ENCODE data around the gene PGAP2.
"Not testable (repeated sequence)": the region's sequence is repeated elsewhere in the genome, so short reads cannot be mapped to it uniquely, and the experiment has no call there.

PGAP2 gene

DNA sequence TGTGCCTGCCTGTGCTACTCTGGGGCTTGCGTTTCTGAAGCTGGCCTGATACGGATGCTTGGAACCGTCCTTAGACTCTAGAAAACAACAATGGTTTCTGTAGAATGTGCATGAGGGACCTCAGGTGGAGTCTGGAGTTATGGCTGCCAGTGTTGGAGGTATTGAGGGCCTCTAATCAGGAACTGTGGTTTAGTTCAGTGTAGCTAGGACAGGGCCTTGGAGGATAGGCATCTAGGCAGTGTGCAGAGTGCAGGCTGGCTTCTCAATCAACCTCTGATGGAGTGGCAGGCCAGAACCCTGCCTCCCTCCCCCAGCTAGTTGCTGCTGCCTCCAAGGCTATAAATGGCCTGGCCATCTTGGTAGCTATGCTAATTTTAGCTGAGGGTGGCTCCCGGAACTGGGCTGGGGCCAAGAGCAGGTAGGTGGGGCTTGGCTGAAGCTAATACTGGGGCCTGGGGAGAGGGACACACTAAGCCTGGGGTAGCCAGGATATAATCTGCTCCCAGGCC, 51.1 kb downstream of the PGAP2 start:
- no peak for DNase-seq

DNA sequence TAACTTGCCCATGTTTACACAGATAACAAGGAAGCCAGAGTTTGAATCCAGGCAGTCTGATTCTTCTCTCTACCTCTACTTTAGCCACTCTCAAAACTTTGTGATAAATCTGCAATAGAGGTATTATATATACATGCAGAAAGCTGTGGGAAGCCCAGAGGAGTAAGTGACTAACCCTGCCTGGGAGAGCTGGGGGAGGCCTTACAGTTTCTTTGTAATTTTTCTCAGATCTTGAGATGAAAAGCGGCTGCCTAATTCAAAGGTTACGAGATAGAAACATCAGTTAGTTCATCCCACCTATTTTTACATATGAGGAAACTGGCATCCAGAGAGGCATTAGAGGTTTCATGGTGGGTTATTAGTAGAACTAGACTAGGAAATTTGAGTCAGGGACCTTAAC, 52.0 kb downstream of the PGAP2 start:
- no peak for DNase-seq

DNA sequence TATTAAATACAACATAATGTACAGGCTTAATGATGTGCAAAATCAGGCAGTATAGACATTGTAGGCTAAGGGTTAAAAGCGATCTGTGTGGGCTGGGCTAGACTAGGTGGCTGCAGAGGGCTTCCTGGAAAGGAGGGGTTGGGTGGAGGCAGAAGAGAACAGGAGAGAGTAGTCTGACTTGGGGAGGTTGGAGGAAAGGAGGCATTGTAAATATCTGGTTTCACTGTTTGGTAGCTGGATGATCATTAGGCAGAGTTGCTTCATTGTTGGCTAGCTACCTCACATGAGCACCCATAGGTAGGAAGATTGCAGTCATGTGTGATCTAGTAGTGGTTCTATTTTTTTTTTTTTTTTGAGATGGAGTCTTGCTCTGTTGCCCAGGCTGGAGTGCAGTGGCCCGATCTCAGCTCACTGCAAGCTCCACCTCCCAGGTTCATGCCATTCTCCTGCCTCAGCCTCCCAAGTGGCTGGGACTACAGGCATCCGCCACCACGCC, 52.6 kb downstream of the PGAP2 start:
- DNase-seq = not testable (repeated sequence)

DNA sequence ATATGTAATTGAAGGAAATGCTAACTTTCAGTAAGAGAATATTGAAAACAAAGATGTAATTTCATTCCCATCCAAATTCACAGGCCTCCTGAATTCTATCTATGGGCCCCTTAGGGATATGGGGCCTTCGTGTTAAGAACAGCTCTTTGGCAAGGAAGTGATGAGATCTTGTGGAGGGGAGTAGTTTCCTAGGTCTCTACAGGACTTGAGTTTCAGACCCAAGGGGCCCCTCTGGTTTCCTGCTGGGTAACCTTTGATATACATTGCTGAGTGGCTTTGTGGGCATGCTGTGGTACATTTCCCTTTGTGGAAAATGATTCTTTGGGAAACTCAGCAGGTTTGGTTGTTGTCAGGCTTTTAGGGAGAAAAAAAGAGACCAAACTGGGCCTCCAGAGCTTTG, 53.3 kb downstream of the PGAP2 start:
- DNase-seq = no peak

DNA sequence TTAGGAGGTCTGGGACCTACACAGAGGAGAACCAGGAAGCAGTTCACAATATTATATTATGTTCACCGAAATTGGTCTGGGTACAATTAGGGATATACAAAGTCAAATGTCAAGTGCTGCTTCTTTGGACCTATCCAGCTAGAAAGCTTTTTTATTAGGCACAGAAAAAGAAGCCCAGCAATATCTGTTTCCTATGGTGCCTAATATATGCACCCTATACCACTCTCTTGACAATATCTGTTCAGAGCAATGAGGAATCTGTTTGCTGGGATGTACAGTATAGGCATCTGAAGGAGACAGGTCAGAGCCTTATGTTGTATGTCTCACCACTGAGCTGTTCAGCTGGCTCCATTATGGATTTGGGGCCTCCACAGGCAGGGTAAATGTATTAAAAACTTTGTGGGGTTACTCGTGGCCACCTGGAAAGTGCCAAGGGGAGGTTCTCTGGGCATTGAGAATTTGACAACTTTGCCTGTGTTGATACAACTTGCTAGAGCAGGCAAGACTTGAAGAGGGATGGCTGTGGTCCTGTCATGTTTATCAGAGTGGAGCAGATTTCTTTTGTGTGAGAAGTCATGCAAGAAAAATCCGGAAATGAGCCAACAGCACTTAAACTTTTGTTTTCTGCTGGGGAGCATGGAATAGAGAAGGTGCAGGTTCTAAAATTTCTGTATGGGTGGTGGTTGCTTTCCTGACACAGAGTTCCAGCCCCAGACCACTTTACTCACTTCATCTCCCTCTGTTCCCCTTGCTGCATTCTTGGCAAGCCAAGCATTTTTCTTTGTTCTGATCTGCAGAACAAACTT, 57.2 kb downstream of the PGAP2 start:
- DNase-seq = no peak

DNA sequence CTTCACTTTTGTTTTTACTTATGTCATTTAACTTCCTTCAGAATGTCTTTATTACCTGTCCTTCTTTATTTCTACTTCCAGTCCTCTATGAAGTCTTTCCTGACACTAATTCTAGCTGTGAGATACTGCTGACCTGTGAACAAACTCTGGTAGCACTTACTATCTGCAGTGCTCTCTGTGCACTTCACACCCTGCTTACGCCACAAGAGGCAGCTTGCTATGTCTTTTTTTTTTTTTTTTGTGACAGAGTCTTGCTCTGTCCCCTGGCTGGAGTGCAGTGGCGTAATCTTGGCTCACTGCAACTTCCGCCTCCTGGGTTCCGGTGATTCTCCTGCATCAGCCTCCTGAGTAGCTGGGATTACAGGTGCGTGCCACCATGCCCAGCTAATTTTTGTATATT, 57.8 kb downstream of the PGAP2 start:
- no peak for DNase-seq

DNA sequence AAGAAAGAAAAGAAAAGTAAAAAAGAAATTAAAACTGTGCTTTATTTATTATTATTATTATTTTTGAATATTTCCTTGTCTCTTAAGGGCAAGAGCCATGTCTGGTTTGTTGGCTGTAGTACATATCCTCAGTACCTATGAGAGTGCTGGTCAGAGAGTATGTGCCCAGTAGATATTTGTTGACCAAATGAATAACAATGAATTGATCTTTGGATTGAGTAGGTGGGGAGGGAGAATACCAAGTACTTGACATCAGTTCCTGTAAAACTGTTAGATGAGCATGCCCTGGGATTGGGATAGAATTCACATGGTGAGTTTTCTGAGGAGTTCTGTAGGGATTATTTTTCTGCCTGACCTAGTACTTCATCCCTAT, 58.5 kb downstream of the PGAP2 start:
- DNase-seq = no peak

DNA sequence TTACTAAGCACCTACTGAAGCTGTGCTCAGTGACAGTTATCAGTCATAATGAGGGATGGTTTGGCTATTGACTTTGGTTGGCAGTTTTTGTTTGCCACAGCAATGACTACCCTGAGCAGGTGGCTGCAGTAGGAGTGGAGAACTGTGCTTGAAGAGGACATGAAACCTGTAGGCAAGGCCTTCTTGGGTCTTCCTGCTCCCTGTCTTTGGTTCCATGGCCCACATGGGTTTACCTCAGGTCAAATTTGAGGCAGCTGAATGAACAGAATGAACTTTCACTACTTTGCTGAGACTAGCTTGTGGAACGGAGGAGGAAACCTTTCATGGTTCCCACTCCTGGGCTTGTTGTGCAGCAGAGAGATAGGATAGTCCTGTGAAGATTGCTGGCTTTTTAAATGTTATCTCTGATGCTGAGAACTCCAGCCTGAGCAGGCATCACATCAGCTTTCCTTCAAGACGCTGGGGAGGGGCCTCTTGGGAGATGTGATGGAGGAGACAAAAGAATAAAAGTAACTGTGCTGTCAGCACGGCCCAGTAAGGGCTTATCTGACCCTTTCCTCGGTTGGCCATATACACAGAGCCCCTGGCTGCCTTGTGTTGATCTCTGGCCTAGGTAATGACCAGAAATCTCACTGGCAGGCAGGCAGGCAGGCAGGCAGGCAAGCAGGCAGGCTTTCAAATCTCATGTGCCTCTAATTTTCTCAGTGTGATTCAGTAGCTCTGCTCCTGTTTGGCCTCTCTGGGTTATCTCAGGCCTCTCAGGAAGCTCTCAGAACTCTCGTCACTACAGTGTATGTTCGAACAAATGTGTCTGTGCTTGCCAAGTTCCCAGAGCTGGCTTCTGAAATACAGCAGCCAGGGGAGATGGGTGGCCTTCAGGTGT, 59.1 kb downstream of the PGAP2 start:
- DNase-seq = no peak

DNA sequence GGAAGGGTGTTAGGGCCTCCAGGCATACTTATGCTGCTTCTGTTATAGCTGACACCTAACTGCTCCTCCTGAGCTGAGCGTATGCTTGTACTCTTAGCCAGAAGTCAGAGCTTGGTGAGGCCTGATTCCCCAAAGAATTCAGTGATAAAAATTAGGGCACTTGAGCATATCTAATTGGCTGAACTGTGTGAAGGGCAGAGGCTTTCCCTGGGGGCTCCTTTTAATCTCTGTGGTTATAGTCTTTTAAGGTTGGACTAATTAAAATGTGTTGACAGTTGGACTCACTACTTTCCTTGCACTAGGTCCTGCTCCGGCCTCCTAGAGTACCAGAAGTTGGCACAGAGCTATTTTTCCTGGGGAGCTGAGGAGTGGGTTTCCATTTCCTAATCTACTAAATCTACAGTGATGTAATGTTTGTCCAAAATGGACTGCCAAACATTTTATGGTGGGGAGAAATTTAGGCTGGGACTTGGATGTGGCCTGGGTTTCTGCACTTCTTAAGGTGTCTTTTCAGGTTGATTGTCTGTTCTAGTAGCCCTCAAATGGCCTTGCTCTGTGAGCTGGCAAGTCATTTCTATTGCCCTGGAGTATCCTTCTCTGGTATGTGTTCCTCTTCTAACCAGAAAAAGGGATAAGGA, 65.5 kb downstream of the PGAP2 start:
- DNase-seq = no peak
